NCI-H226 (cell line): ENCODE data around the gene VAMP2.
A peak's percentile ranks its signal among the peaks of the same experiment; 100 is the strongest.

Experiments used
- DNase-seq: peaks from one replicate; pipeline ENCODE4 v3.0.0-alpha.2; 2015

VAMP2 gene

DNA sequence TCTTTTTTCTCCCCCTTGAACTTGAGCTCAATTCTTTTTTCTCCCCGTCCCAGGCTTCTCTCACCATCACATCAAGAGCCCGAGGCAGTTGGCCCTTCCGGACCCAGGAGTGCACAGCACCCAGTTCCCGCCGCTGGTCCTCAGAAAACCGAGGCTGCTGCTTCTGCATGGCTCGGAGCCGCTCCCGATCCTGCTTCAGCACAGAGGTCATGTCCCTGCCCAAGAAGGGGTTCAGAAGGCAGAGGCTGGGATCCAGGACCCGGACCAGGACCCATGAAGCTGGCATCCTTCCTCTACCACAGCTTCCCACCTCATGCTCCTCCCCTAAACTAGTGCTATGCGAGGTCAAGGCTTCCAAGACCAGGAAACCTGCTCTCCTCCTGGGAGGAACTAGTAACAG, 21.0 kb downstream of the VAMP2 start:
- DNase-seq, result no peak

DNA sequence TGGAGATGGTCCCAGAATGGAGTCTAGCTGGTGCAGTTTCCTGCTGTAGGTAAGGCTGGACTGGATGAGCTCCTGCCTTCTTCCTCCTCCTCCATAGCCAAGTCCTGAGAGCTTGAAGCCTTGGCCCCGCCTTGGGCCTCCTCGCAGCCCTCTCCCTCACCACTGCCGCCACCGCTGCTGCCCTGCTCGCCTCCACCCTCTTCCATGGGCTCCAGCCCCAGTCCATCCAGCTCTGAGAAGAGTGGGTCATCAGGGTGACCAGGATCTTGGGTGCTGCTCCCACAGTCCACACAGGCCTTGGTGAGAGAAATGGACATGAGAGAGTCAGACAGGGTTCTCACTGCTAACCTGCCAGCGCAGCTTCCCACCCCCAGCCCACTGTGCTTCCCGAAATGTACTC, 21.7 kb downstream of the VAMP2 start:
- DNase-seq, result no peak

DNA sequence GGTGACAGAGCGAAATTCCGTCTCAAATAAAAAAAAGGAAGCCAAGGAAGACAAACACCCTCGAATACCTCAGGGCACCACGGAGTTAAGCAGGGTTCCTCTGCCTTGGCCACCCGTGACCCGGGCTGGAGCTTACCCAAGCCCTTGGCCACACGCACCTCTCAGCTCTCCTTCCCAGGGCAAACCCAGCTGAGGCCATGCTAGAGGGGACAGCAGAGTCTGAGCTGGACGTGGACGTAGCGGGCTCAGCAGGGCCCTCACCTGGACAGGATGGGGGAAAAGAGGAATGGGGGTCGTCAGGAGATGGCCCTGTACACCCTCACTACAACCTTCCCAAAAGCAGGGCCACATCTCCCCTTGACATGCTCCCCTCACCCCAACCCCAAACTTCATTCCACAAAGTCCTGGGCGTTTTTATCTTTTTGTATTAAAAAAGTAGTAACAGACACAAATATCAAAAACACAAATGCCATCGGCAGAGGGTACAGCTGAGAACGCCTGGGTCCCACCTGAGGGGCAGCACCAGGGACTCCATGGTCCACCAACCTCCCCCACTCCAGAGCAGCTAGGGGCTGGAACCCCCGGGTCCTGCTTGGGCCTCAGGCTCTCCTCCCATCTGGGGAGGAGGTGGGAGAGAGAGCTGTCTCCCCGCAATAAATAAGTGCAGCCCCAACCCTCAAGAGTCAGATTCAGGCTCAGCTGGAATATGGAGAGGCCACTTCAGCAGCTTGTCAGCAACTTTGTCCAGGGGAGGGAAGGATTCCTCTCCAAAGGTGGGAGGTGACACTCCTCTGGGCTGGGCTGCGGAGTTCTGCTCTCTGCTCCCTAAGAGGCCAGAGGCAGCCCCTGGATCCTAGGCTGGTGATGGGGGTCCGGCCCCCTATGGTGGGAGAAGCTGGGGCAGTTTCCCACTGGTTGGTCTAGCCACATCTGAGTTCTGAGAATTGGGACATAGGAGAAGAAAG, 22.4 kb downstream of the VAMP2 start:
- DNase-seq, result no peak

DNA sequence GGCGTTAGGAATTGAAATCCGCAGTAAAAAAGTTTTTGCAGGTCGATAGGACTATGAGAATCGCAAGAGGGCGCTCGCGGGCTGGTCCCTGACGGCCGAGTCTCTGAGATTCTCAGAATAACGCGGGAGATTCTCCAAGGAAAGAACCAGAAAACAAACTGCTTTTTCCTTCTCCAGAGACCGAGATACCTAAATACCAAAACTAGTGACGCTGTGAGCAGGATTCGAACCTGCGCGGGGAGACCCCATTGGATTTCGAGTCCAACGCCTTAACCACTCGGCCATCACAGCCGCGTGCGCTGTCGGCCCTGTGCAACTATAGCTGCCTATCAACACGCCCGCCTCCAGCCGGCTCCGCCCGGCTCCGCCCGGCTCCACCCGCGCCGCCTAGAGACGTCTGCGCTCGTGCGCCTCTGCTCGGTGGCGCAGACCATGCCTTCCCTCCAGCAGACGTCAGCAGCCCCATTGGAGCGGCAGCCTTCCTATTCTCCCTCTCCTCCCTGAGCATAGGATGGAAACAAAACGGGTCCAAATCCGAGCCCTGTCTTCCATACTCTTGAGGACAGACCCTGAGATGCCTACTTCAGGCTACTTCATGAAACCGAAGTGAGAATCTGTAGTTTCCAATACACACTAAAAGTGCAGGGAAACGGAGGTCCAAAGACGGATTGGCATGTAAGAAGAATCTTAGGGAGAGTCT, 23.9 kb downstream of the VAMP2 start:
- DNase-seq, result peak; percentile 94

DNA sequence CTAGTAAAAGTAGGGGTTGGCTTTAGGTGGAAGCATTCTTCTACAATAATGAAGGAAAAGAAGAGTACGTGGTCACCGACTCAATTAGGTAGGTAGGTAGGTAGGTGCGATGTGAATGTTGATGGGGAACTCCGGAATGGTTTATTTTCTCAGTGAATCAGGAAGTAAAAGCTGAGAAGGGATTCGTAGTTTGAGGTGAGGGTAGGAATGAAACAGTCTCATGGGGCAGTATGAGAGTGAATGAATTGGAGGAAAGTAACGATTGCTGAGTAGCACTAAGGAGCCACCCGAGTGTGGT, 24.4 kb downstream of the VAMP2 start:
- DNase-seq, result no peak

DNA sequence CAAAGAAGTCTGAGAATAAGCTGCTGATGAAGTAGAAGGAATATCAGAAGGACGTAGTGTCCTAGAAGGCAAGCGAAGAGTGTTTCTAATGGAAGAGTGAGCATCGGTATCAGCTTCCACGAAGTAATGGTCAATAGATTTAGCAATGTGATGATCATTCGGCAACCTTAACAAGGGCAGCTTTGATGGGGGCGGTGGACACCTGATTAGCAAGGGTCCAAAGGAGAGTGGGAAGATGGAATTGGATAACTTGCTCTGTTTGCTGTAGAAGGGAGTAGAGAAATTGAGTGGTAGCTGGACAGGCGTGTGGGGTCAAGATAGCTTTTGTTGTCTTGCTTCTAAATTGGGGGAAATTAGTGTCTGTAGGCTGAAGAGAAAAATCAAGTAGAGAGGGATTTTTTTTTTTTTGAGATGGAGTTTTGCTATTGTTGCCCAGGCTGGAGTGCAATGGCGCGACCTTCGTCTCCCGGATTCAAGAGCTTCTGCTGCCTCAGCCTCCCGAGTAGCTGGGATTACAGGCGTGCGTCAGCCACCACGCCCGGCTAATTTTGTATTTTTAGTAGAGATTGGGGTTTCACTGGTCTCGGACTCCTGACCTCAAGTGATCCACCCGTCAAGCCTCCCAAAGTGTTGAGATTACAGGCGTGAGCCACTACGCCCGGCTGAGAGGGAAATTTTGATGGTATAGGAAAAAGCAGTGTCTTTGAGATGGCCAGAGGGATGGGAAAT, 24.9 kb downstream of the VAMP2 start:
- DNase-seq, result no peak

DNA sequence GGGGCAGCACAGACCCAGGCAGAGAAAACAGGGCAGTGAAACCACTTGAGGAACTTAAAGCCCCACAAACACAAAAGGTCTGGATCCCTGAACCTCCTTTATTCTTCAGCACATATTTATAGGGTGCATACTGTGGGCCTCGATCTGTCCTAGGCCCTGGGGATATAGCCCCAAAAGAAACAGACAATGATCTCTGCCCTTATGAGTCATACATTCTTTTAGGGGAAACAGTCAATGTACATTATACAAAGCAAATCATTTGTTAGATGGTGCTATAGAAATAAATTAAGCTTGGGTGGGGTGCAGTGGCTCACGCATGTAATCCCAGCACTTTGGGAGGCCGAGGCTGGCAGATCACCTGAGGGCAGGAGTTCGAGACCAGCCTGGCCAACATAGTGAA, 28.8 kb downstream of the VAMP2 start:
- no peak for DNase-seq

DNA sequence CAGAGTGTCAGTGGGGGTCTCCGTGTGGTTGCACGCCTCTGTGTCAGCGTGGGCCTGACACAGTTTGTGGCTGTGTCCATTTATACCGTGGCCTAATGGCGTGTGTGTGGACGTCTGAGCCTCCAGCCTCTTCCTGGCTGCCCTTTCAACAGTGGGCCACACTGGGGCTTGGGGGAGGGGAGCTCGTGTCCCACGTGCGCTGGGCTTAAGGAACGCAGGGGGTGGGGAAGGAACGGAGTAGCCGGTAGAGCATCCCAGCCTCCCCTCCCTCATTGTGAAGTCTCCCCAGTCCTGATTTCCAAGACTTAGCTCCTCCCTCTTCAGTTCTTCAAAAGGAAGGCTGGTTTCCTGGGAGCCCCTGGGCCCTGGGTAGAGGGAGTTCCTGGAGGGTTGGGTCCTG, 29.3 kb downstream of the VAMP2 start:
- no peak for DNase-seq

DNA sequence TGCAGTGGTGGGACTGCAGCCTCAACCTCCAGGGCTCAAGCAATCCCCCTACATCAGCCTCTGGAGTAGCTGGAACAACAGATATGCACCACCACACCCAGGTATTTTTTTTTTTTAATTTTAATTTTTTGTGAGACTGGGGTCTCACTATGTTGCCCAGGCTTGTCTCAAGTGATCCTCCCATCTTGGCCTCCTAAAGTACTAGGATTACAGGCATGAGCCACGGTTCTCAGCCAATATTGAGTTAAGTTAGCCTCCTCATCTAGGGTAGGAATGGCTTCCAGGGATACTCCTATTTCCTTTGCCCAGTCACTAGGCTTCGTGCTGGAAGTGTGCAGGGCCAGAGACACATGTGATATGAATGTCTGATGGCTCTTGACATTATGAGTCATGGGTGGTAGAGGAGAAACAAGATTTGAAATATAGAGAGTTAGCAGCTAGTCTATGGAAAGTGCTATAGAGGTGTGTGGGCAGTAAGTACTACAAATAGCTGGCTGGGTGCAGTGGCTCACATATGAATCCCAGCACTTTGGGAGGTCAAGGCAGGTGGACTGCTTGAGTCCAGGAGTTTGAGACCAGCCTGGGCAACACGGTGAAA, 30.8 kb downstream of the VAMP2 start:
- DNase-seq, result peak; percentile 71

DNA sequence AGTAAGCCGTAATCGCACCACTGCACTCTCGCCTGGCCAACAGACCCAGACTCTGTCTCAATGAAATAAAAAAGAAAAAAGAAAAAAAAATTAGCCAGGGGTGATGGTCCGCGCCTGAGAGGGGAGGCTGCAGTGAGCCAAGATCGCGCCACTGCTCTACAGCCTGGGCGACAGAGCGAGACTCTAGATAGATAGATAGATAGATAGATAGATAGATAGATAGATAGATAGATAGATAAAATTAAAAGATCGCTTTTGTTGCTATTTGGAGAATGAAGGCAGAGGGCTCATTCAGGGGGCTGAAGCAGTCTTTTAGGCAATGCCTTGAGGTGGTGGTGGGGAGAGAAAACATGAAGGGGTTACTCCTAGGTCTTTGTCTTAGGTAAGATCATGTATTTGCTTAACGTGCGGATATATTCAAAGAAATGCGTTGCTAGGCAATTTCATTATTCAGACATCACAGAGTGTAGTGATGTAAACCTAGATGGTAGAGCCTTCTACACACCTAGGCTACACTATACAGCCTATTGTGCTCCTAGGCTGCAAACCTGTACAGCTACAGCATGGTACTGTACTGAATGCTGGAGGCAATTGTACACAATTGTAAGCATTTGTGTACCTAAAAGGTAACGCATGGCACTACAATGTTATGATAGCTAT, 34.5 kb downstream of the VAMP2 start:
- no peak for DNase-seq

DNA sequence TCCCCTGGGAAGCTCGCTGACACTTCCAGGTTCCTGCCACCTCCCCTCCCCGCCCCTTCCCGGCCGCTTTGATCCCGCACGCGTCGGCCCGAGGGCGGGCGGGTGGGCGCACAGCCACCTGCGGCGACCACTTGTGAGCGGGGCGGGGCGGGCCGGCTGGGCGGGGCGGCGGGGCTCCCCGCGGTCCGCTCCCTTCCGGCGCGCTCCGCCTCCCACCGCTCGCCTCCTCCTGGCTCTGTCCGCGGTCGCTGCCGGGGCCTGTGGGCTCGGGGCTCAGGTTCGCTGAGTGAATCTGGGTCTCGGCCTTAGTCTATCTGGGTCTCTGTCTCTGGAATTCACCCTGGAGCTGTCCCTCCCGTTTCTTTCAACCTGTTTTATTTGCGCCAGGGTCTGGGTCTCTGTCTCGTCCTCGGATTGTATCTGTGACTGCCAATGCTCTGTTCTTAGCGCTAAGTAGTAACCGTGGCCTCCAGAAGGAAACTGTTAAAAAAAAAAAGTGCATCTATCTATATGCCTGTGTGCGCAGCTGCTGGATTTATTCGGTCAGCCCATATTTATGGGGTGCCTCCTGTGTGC, 36.2 kb downstream of the VAMP2 start:
- DNase-seq, result peak; percentile 47

DNA sequence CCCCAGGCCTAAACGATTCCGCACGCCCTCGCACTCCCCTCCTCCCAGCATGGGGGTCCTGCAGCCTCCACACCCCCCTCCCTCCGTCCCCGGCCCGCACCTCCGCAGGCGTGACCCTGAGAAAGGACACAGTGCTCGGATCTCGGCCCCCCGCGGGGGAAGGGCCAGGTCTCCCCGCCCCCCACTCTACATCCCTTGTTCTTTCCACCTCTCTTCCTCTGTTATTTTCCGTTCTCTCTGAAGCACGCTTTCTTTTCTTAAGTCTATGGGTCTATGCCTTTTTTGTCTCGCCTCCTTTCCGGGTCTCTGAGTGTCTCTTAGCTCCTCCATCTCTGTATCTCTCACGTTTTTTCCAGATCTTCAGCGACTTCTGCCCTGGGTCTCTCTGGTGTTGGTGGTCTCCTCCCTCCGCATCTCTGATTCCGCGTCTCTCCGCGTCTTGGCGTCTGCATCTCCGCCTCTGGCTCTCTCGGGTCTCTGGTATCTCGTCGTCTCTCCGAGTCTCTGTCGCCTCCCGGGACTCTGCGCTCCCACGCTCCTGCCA, 36.7 kb downstream of the VAMP2 start:
- DNase-seq, result peak; percentile 32

DNA sequence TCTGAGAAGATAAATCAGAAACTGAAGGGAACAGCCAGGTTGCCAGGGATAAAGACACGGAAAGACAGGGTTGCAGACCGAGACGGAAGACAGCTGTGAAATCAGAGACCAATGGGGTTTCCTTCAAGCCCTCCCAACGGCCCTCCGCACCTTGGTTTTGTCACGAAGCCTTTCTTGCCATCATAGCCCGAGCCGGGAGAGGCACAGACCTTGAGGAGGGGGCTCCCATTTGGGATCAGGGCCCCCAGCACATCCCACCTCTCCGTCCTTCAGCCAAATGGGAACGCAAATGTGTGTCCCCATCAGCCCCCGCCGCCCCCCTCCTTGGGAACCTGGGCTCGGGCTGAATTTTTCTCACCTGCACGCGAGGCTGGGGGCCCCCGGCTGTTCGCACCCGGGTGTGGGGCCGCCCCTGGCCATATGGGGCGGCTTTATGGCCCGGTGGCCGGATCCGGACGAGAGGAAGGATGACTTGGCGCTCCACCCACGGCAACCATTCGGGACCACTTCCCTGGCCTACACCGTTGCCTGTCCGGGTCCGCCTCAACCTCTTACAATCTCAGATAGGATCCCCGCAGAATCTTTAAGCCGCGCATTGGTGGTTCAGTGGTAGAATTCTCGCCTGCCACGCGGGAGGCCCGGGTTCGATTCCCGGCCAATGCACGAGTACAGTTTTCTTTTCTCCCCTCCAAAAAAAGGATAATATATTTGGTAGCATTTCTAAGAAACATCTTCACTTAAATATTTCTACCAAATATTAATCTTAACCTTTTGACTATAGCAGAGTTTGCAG, 37.4 kb downstream of the VAMP2 start:
- DNase-seq, result peak; percentile 54

DNA sequence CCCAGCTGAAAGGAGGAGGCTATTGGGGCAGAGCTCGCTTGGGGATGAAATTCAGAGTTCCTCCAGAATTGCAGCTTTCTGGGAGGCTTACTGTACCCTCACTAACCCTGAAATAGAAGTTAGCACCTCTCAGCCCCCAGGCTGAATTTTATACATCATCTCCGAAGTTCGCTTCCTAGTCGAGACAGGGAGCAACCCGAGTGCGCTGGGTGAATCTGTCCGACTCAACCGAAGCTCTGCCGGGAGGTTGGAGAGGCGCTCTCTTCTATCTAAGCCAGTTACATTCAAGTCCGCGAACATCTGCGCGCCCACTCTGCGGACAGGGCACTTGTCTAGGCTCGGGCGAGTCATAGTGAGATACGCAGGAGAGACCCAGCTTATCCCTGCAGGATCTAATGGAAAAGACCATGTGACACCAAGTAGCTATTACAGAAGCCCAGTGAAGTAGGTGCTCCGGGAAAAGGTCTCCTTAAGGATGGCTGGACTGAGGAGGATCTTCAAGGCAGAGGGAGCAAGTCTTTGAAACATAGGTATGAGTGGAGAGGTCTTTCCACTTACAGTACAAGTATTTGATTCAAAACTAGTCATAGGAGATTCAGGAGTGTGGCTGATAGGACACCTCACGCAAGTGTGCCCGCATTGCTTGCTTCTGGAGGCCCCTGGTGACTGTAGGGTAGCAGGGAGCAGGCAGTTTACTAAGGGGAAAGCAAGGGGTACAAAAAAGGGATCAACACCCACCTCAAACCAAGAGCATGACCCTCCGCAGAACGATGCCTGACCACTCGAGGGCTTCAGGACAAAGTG, 38.2 kb downstream of the VAMP2 start:
- DNase-seq, result peak; percentile 36

DNA sequence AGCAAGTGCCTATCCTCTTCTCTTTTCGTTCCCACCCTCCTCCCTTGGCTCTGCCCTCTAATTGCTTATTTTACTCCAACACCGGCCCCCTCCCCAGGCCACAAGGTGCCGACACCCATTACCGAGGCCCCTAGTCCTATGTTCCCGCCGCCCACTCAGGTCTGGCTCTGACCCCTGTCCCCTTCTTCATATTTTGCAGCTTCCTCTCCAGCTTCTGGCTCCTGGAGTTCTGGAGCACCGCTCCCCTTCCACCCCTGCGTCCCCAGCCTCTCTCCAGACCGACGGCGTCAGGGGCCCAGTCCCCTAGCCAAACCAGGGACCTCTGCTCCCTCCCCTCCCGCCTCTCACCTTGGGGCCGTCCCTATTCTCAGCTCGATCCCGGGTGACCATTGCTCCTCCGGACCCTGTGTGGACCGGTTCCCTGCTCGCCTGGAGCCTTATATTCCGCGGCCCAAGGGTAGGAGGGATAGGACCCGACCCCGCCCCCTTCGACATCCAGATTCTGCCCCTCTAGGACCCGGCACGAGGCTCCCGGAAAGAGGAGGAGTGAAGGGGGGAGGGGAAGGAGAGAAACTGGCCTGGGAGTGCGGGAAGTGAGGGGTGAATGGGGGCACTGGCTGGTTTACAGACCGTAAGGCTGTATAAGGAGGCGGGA, 38.9 kb downstream of the VAMP2 start, which contains the start of gene HES7:
HES7 (minus strand) TSS at position 412 of the 655 bp plus-strand sequence; CDS start at position 390, 22 bp downstream.
- no peak for DNase-seq

DNA sequence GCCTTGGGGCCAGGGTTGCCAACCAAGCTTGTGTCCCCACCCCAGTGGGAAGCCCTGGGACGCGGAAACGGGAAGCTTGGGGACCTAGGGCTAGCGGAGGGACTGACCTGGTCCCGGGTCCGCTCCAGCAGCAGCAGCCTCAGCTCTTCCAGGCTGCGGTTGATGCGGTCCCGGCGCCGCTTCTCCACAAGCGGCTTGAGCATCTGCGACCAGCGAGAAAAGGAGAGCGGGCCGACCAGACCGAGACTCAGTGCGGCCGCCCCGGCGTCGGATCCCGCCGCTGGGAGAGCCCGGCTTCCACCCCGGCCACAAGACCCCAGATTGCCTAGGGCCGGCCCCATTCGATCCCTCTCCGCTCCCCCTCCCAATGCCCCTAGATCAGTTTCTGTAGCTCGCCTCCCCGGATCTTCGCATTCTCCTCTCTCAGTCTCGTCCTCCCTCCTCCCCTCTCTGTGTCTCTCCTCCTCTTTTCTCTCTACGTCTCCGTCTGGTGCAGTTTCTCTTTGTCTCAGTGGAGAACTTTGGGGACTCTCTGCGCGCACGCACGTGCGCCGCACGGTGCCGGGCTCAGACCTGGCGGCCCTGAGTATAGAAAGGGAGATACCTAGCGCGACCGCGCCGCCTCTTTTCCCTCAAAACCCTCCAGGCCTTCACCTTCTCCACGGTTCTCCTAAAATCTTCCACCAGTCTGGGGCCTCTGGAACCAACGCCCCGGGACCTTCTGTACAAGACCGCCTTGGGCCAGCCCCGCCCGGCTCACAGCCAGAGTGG, 39.6 kb downstream of the VAMP2 start:
- no peak for DNase-seq

DNA sequence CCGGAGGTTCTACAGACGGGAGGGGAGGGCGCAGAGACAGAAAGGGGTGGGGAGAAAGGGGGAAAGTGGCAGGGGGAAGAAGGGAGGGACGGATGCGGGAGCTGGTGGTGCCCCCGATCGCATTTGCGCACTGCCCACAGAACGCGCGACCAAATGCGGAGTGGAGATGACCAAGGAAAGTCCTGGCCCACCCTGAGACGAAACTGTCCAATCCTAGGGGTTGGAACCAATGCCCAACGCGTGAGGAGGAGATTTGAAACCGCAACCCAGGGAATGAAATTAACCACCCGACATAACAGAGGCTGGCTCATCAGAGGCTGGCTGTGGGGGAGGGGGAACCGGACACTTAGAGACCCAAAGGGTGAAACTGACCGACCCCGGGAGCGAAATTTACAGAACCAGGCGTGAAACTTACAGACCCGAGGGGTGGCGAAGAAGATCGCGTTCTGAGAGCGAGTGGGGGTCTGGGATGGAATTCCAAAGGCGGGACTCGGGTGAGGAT, 40.3 kb downstream of the VAMP2 start:
- DNase-seq, result peak; percentile 34

DNA sequence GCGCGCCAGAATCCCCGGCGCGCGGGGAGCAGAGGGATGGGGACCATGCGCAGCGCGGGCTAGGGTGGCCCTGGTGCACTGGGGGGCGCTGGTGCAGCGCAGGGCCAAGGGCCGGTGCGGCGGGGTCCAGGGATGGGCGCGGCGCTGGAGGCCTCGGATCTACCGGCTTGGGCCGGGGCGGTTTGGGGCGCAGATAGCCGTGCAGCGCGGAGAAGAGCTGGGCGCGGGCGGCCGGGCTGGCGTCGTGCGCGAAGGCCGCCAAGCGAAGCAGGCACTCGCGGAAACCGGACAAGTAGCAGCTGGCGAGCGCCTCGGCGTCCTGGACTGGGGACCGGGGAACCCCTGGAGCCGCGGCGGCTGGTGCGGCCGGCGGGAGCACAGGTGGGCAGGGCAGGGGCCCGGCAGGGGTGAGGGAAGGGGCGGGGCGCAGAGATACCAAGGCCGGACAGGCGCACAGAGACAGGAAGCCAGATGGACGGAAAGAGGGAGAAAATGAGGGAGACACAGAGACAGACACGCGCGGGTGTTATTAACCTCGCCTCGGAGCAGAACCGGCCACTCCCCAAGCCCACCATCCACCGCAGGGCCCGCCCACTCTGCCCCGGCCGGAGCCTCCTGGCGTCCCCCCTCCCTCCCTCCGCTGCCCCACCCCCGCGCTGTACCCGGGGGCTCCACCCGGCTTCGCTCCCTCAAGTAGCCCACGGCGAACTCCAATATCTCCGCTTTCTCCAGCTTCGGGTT, 40.9 kb downstream of the VAMP2 start:
- DNase-seq, result peak; percentile 68
